GM23338 (cell line): ENCODE data around the gene SEC16A.

ENCODE experiments used
- EZH2 ChIP-seq: fragments of 200-600 bp; sonication (generic); IDR thresholded peaks from one replicate; pipeline ENCODE4 v1.8.0; 2017; ENCODE audit warnings: antibody characterized with exemption, mild to moderate bottlenecking, low read depth; ENCODE audit not compliant: unreplicated experiment
- TF ChIP-seq, protein P1 (sequence below), 2 experiments: fragments of 200-600 bp in 1 of 2; sonication (generic) in 1 of 2; conservative IDR thresholded peaks; 2 replicates each; pipeline versions ENCODE4 v1.5.1 to v1.6.1; 2016 to 2017; ENCODE audit warnings: antibody characterized with exemption in 2 of 2, low read depth in 2 of 2, mild to moderate bottlenecking in 2 of 2, moderate library complexity in 1 of 2

DNA sequence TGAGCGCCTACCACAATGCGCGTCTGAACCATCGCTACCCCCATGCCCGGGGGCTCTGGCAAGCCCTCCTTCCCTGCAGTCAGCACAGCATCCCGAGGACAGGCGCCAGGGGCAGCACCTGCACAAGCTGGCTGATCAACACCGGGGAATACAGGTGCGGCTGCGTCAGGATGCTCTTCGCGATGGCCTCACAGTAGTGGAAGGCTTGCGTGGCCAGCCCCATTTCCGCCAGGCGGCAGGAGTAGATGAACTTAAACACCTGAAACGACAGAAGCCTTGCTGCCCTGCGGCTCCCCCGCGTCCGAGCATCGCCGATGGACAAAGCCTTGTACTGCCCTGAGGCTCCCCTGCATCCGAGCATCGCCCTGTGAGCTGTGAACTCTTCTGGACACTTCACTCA lies 25.5 kb downstream of the SEC16A start:
- TF ChIP-seq, protein P1, sequence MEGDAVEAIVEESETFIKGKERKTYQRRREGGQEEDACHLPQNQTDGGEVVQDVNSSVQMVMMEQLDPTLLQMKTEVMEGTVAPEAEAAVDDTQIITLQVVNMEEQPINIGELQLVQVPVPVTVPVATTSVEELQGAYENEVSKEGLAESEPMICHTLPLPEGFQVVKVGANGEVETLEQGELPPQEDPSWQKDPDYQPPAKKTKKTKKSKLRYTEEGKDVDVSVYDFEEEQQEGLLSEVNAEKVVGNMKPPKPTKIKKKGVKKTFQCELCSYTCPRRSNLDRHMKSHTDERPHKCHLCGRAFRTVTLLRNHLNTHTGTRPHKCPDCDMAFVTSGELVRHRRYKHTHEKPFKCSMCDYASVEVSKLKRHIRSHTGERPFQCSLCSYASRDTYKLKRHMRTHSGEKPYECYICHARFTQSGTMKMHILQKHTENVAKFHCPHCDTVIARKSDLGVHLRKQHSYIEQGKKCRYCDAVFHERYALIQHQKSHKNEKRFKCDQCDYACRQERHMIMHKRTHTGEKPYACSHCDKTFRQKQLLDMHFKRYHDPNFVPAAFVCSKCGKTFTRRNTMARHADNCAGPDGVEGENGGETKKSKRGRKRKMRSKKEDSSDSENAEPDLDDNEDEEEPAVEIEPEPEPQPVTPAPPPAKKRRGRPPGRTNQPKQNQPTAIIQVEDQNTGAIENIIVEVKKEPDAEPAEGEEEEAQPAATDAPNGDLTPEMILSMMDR (conservative IDR thresholded peaks at IDR 0.05; ENCODE audit: low read depth in 2 of 2): no peak
- TF ChIP-seq EZH2: no peak
